GM13977 (cell line): ENCODE measurements around the gene ABCD1.

Experiments
- DNase-seq: peaks from one replicate; pipeline ENCODE4 v3.0.0; 2012; ENCODE audit warnings: low spot score
- CTCF ChIP-seq: IDR thresholded peaks from 2 replicates; pipeline ENCODE4 v1.5.1; 2012; ENCODE audit warnings: mild to moderate bottlenecking, control low read depth; ENCODE audit not compliant: insufficient read depth; ENCODE audit errors: extremely low read depth, missing control alignments
- in situ Hi-C: fragments of 300-500 bp; cut with MboI; formaldehyde crosslinking; loops from one replicate; pipeline ENCODE4 v1.12.0; 2022; ENCODE audit warnings: low sequenced_read_pairs, low pct_unique_long_range_greater_than_20kb, mixed read lengths, inconsistent platforms; ENCODE audit not compliant: unreplicated experiment

The ABCD1 gene

GRCh38 chrX:153793291-153793690 lies 68.6 kb downstream of the ABCD1 start:
- TF ChIP-seq CTCF, result no peak
- in situ Hi-C loops, result no loop called here
- no peak for DNase-seq
